Activated CD4-positive, alpha-beta T cell treated with anti-CD3 and anti-CD28 coated beads for 4 hours (primary cell): ENCODE data around the gene PHF23.
A peak's percentile ranks its signal among the peaks of the same experiment; 100 is the strongest.

Experiments
- DNase-seq, 2 donors: peaks; one replicate each; pipeline ENCODE4 v3.0.0-alpha.2; 2020

The PHF23 gene

GRCh38 chr17:7219812-7220592, 19.3 kb downstream of the PHF23 start, which contains the start of the genes ACADVL and DLG4:
Gene ACADVL (plus strand): TSS chr17:7219938. CDS start chr17:7219985, 47 bp downstream.
Gene DLG4 (minus strand): TSS chr17:7219836.
- DNase-seq: peak; percentile 72 to 78

- DNase-seq: no peak
Observed at GRCh38 chr17:7219229-7219811, 19.9 kb downstream of the PHF23 start.

- no peak for DNase-seq
Observed at GRCh38 chr17:7218758-7219157, 20.5 kb downstream of the PHF23 start.

- DNase-seq: no peak
Observed at GRCh38 chr17:7218166-7218565, 21.1 kb downstream of the PHF23 start.

GRCh38 chr17:7217113-7217987, 21.9 kb downstream of the PHF23 start:
- no peak for DNase-seq

GRCh38 chr17:7216242-7217112, 22.8 kb downstream of the PHF23 start:
- no peak for DNase-seq

GRCh38 chr17:7215652-7216180, 23.5 kb downstream of the PHF23 start:
- DNase-seq: no peak

- DNase-seq: no peak
Observed at GRCh38 chr17:7215136-7215638, 24.1 kb downstream of the PHF23 start.

- peak; percentile 99 for DNase-seq
Observed at GRCh38 chr17:7214300-7215135, 24.7 kb downstream of the PHF23 start.

GRCh38 chr17:7213895-7214299, 25.4 kb downstream of the PHF23 start:
- no peak for DNase-seq

GRCh38 chr17:7211491-7212273, 27.6 kb downstream of the PHF23 start:
- DNase-seq: no peak

GRCh38 chr17:7208754-7209460, 30.4 kb downstream of the PHF23 start:
- DNase-seq: no peak

GRCh38 chr17:7208027-7208571, 31.2 kb downstream of the PHF23 start:
- DNase-seq: no peak

- DNase-seq: no peak
Observed at GRCh38 chr17:7207120-7208001, 31.9 kb downstream of the PHF23 start.

- no peak for DNase-seq
Observed at GRCh38 chr17:7205561-7205960, 33.7 kb downstream of the PHF23 start.

- peak; percentile 89 to 92 for DNase-seq
Observed at GRCh38 chr17:7204828-7205461, 34.3 kb downstream of the PHF23 start.

GRCh38 chr17:7204336-7204735, 34.9 kb downstream of the PHF23 start:
- no peak for DNase-seq

- no peak for DNase-seq
Observed at GRCh38 chr17:7203391-7203790, 35.9 kb downstream of the PHF23 start.
